ENCODE data around the gene ANKRD13B. TPM values are rescaled to one million over a fixed set of nuclear protein-coding genes. Genes with fewer than 3 reads are reported as not detected.
"Not testable (repeated sequence)": the region's sequence is repeated elsewhere in the genome, so short reads cannot be mapped to it uniquely, and the experiment has no call there.

The ANKRD13B gene
- polyA plus RNA-seq, 4 donors, result 6.1 to 19.1 (median 12.0) TPM

- DNase-seq (ENCODE audit: low read depth in 4 of 4, low spot score in 2 of 4), result no peak
Observed at GRCh38 chr17:29629839-29630238, 36.9 kb downstream of the ANKRD13B start.

GRCh38 chr17:29630630-29631193 lies 37.8 kb downstream of the ANKRD13B start:
- no peak for DNase-seq (ENCODE audit: low read depth in 4 of 4, low spot score in 2 of 4)

GRCh38 chr17:29633886-29634285 lies 41.0 kb downstream of the ANKRD13B start:
- no peak for DNase-seq (ENCODE audit: low read depth in 4 of 4, low spot score in 2 of 4)

GRCh38 chr17:29640413-29640812 lies 47.5 kb downstream of the ANKRD13B start:
- no peak for DNase-seq (ENCODE audit: low read depth in 4 of 4, low spot score in 2 of 4)

- DNase-seq (ENCODE audit: low read depth in 4 of 4, low spot score in 2 of 4), result no peak
Observed at GRCh38 chr17:29640981-29641642, 48.2 kb downstream of the ANKRD13B start.

- peak in 3 of 4 donors; percentile 69 to 86 (median 74) for DNase-seq (ENCODE audit: low read depth in 4 of 4, low spot score in 2 of 4)
Observed at GRCh38 chr17:29642171-29642611, 49.3 kb downstream of the ANKRD13B start.

GRCh38 chr17:29643817-29644160 lies 50.9 kb downstream of the ANKRD13B start:
- no peak for DNase-seq (ENCODE audit: low read depth in 4 of 4, low spot score in 2 of 4)

GRCh38 chr17:29645515-29646051 lies 52.7 kb downstream of the ANKRD13B start:
- no peak for DNase-seq (ENCODE audit: low read depth in 4 of 4, low spot score in 2 of 4)

GRCh38 chr17:29648005-29648404 lies 55.1 kb downstream of the ANKRD13B start:
- no peak for DNase-seq (ENCODE audit: low read depth in 4 of 4, low spot score in 2 of 4)

- DNase-seq (ENCODE audit: low read depth in 4 of 4, low spot score in 2 of 4), result no peak
Observed at GRCh38 chr17:29649359-29649758, 56.4 kb downstream of the ANKRD13B start.

- no peak for DNase-seq (ENCODE audit: low read depth in 4 of 4, low spot score in 2 of 4)
Observed at GRCh38 chr17:29650396-29650795, 57.5 kb downstream of the ANKRD13B start.

- DNase-seq (ENCODE audit: low read depth in 4 of 4, low spot score in 2 of 4), result not testable (repeated sequence)
Observed at GRCh38 chr17:29651913-29652312, 59.0 kb downstream of the ANKRD13B start.

GRCh38 chr17:29652976-29653375 lies 60.0 kb downstream of the ANKRD13B start:
- no peak for DNase-seq (ENCODE audit: low read depth in 4 of 4, low spot score in 2 of 4)

- DNase-seq (ENCODE audit: low read depth in 4 of 4, low spot score in 2 of 4), result no peak
Observed at GRCh38 chr17:29653995-29654714, 61.2 kb downstream of the ANKRD13B start.

GRCh38 chr17:29655323-29655722 lies 62.4 kb downstream of the ANKRD13B start:
- DNase-seq (ENCODE audit: low read depth in 4 of 4, low spot score in 2 of 4), result no peak

- DNase-seq (ENCODE audit: low read depth in 4 of 4, low spot score in 2 of 4), result no peak
Observed at GRCh38 chr17:29659155-29659554, 66.2 kb downstream of the ANKRD13B start.

- no peak for DNase-seq (ENCODE audit: low read depth in 4 of 4, low spot score in 2 of 4)
Observed at GRCh38 chr17:29661213-29661612, 68.3 kb downstream of the ANKRD13B start.

GRCh38 chr17:29663155-29663554 lies 70.2 kb downstream of the ANKRD13B start:
- no peak for DNase-seq (ENCODE audit: low read depth in 4 of 4, low spot score in 2 of 4)

Measured in left renal cortex interstitium (tissue), 4 donors.